ENCODE measurements around the gene FAM53B. TPM values are rescaled to one million over a fixed set of nuclear protein-coding genes. Genes with fewer than 3 reads are reported as not detected.

FAM53B gene
- total RNA-seq, 1 donor from 2014 or later: 9.2 TPM

GRCh38 chr10:124600051-124600880, 143.9 kb downstream of the FAM53B start:
- TF ChIP-seq CTCF (conservative IDR thresholded peaks at IDR 0.05; ENCODE audit: low read depth, low read length): no peak
- no peak for DNase-seq (ENCODE audit: low read depth)
- H3K4me3 ChIP-seq (ENCODE audit: low read depth, low read length): no peak overlapping the region

- no peak for DNase-seq (ENCODE audit: low read depth)
- no peak for TF ChIP-seq CTCF (conservative IDR thresholded peaks at IDR 0.05; ENCODE audit: low read depth, low read length)
- H3K4me3 ChIP-seq (ENCODE audit: low read depth, low read length): no peak overlapping the region
Observed at GRCh38 chr10:124599588-124600050, 144.6 kb downstream of the FAM53B start.

- no peak for TF ChIP-seq CTCF (conservative IDR thresholded peaks at IDR 0.05; ENCODE audit: low read depth, low read length)
- no peak overlapping the region for H3K4me3 ChIP-seq (ENCODE audit: low read depth, low read length)
- DNase-seq (ENCODE audit: low read depth): no peak
Observed at GRCh38 chr10:124598773-124599587, 145.2 kb downstream of the FAM53B start.

GRCh38 chr10:124598196-124598595, 146.0 kb downstream of the FAM53B start:
- no peak overlapping the region for H3K4me3 ChIP-seq (ENCODE audit: low read depth, low read length)
- no peak for TF ChIP-seq CTCF (conservative IDR thresholded peaks at IDR 0.05; ENCODE audit: low read depth, low read length)
- no peak for DNase-seq (ENCODE audit: low read depth)

- no peak for DNase-seq (ENCODE audit: low read depth)
- no peak overlapping the region for H3K4me3 ChIP-seq (ENCODE audit: low read depth, low read length)
- no peak for TF ChIP-seq CTCF (conservative IDR thresholded peaks at IDR 0.05; ENCODE audit: low read depth, low read length)
Observed at GRCh38 chr10:124597846-124598165, 146.4 kb downstream of the FAM53B start.

- DNase-seq (ENCODE audit: low read depth): no peak
- TF ChIP-seq CTCF (conservative IDR thresholded peaks at IDR 0.05; ENCODE audit: low read depth, low read length): no peak
- no peak overlapping the region for H3K4me3 ChIP-seq (ENCODE audit: low read depth, low read length)
Observed at GRCh38 chr10:124596962-124597845, 147.0 kb downstream of the FAM53B start.
